Right lobe of liver (tissue), 6 donors: ENCODE measurements around the gene MGAT3. TPM values are rescaled to one million over a fixed set of nuclear protein-coding genes. Genes with fewer than 3 reads are reported as not detected.

ENCODE experiments used
- ATAC-seq, 4 donors: fragments of 200-7000 bp; cut with Tn5 transposase; one replicate each; pipeline ENCODE4 v1.9.1; 2020; ENCODE audit warnings: mild to moderate bottlenecking in 4 of 4, moderate library complexity in 4 of 4
- DNase-seq, 3 donors: peaks; one replicate each; pipeline ENCODE4 v3.0.0-alpha.2; 2020
- H3K27ac ChIP-seq, 3 donors: fragments of 200-600 bp; one replicate each; pipeline ENCODE4 v1.8.0; 2022
- H3K27me3 ChIP-seq, 2 donors: fragments of 200-600 bp; one replicate each; pipeline ENCODE4 v1.8.0; 2022
- H3K36me3 ChIP-seq, 4 donors: fragments of 200-600 bp; sonication (generic) in 1 of 4; one replicate each; pipeline versions ENCODE4 v1.5.1 to v1.8.0; 2017 to 2022; ENCODE audit warnings: control low read depth in 1 of 4
- H3K4me1 ChIP-seq, 4 donors: fragments of 200-600 bp; sonication (generic) in 1 of 4; one replicate each; pipeline versions ENCODE4 v1.5.1 to v1.8.0; 2017 to 2022; ENCODE audit warnings: control low read depth in 1 of 4
- H3K4me3 ChIP-seq, 3 donors: fragments of 200-600 bp; one replicate each; pipeline ENCODE4 v1.8.0; 2022
- H3K9me3 ChIP-seq, 4 donors: fragments of 200-600 bp; sonication (generic) in 1 of 4; one replicate each; pipeline versions ENCODE4 v1.5.1 to v1.8.0; 2017 to 2022; ENCODE audit warnings: control low read depth in 1 of 4
- POLR2A ChIP-seq: fragments of 450-650 bp; IDR thresholded peaks from one replicate; pipeline ENCODE4 v1.6.1; 2017; ENCODE audit warnings: antibody characterized with exemption, mild to moderate bottlenecking
- WGBS: methylation state at CpG from one replicate; pipeline ENCODE4 v1.1.6; 2018; ENCODE audit warnings: low coverage, low lambda C conversion rate; ENCODE audit not compliant: insufficient coverage; ENCODE audit errors: missing lambda C conversion rate; 5-methylcytosine and 5-hydroxymethylcytosine counted together
- intact Hi-C, 2 donors: fragments of 100-400 bp; cut with DNase I; formaldehyde crosslinking; loops; one replicate each; pipeline versions ENCODE4 v1.11.2 to v1.14.1; 2022
- total RNA-seq, 6 experiments: library from RNA; depleted of rRNA in 2 of 6; stranded (reverse); fragments of >200 nt in 2 of 6; fragmentation: NEBNext Ultra II Directional in 3 of 6; extraction: Animal tissue kit (Norgen Biotek cat#: 25700) in 3 of 6; gene quantifications; one replicate each; pipeline versions ENCODE4 v1.1.0 to v1.2.4, GENCODE V29; 2016 to 2023
- TF ChIP-seq, protein P1 (sequence below), 4 donors: fragments of 200-600 bp in 3 of 4; fragments of 450-650 bp in 1 of 4; IDR thresholded peaks; one replicate each; pipeline versions ENCODE4 v1.5.1 to v1.8.0; 2016 to 2022; ENCODE audit warnings: antibody characterized with exemption in 4 of 4, mild to moderate bottlenecking in 2 of 4
- donor health status: DM: no; HTN: yes; CAD: no.
- donor health status: DM: no; HTN: no; CAD: no.
- donor health status: DM: no; HTN: no; CAD: no.
- donor health status: DM: no; HTN: yes; CAD: no.
- donor health status: DM: no; HTN: yes; CAD: no.

MGAT3 gene
- total RNA-seq, 6 experiments from 2014 or later = 0.05 to 0.38 (median 0.07) TPM; not detected in 1

DNA sequence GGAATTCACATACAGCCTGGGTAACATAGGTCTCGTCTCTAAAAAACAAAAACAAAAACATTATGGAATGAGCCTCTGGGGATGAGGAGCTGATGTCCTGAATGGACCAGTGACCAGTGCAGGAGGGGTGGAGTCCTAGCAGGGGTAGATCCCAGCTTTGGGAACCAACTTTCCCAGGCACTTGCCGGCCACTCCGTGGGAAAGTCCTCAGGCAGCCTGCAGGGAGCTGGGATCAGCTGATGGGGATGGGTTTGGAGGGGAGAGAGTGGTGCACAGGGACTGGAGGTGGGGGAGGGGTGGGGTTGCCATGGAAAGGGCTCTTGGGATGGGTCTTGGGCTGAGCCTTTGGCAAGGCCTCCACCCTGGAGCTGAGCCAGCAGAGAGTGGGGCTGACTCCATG lies 19.1 kb downstream of the MGAT3 start:
- no peaks in the 10 kb centered on the region for H3K36me3 ChIP-seq
- DNase-seq = no peak
- H3K27me3 ChIP-seq = no peaks in the 10 kb centered on the region
- H3K4me3 ChIP-seq = no peak overlapping the region
- intact Hi-C loops = no loop called here
- H3K27ac ChIP-seq = no peak overlapping the region
- no peaks in the 10 kb centered on the region for H3K9me3 ChIP-seq
- WGBS = 50% methylated on average over 1 of the region's 3 CpGs
- TF ChIP-seq, protein P1, sequence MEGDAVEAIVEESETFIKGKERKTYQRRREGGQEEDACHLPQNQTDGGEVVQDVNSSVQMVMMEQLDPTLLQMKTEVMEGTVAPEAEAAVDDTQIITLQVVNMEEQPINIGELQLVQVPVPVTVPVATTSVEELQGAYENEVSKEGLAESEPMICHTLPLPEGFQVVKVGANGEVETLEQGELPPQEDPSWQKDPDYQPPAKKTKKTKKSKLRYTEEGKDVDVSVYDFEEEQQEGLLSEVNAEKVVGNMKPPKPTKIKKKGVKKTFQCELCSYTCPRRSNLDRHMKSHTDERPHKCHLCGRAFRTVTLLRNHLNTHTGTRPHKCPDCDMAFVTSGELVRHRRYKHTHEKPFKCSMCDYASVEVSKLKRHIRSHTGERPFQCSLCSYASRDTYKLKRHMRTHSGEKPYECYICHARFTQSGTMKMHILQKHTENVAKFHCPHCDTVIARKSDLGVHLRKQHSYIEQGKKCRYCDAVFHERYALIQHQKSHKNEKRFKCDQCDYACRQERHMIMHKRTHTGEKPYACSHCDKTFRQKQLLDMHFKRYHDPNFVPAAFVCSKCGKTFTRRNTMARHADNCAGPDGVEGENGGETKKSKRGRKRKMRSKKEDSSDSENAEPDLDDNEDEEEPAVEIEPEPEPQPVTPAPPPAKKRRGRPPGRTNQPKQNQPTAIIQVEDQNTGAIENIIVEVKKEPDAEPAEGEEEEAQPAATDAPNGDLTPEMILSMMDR (IDR thresholded peaks at IDR 0.05) = no peak
- no peak for TF ChIP-seq POLR2A
- no peak for ATAC-seq
- H3K4me1 ChIP-seq = peaks cover 0 to 11% (median 0%) of the 10 kb centered on the region in 4 donors

DNA sequence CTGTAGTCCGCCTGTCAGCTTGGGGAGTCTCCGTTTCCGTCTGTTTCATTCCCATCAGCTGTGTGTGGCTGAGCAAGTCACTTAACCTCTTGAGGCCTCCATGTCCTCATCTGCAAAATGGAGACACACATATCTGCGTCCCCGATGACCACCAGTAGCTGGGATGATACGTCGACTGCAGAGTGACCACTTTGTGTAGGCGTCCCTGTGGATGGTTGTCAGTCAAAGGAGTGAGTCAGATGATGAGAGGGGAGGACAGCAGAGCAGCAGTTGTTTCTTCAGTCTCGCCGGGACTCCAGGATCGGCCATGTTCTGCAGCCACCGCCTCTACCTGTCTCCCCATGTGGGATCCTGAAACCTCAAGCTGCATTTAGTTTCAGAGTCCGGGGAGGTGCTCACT lies 19.9 kb downstream of the MGAT3 start:
- no peaks in the 10 kb centered on the region for H3K27me3 ChIP-seq
- no peaks in the 10 kb centered on the region for H3K36me3 ChIP-seq
- WGBS = 72% methylated on average over 5 of the region's 13 CpGs
- DNase-seq (no peak), ATAC-seq (no peak)
- no peak overlapping the region for H3K27ac ChIP-seq
- TF ChIP-seq, protein P1 (IDR thresholded peaks at IDR 0.05) = no peak
- no peak for TF ChIP-seq POLR2A
- peaks cover 0 to 4% (median 0%) of the 10 kb centered on the region in 4 donors for H3K4me1 ChIP-seq
- intact Hi-C loops = no loop called here
- no peak overlapping the region for H3K4me3 ChIP-seq
- no peaks in the 10 kb centered on the region for H3K9me3 ChIP-seq

DNA sequence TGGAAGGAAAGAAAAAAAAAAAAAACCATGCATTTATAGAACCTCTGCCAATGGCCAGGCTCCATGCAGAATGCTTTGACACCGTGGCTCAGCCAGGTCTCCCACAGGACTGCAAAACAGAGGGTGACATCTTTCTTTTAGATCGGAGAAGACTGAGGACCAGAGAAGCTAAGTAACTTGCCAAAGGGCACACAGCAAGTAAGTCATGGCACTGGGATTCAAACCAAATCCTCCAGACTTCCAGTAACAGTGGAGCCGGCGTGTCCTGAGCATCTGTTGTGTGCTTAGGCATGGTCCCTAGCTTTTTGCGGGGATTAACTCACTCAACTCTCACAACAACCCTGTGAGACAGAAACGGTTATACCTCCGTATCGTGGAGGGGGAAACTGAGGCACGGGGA lies 20.7 kb downstream of the MGAT3 start:
- H3K9me3 ChIP-seq = no peaks in the 10 kb centered on the region
- no peaks in the 10 kb centered on the region for H3K27me3 ChIP-seq
- WGBS = 51% methylated on average over 4 of the region's 9 CpGs
- no peak for TF ChIP-seq POLR2A
- TF ChIP-seq, protein P1 (IDR thresholded peaks at IDR 0.05) = no peak
- no peak overlapping the region for H3K4me3 ChIP-seq
- H3K4me1 ChIP-seq = no peaks in the 10 kb centered on the region
- ATAC-seq = no peak
- no peaks in the 10 kb centered on the region for H3K36me3 ChIP-seq
- H3K27ac ChIP-seq = no peak overlapping the region
- intact Hi-C loops = no loop called here
- DNase-seq = no peak

DNA sequence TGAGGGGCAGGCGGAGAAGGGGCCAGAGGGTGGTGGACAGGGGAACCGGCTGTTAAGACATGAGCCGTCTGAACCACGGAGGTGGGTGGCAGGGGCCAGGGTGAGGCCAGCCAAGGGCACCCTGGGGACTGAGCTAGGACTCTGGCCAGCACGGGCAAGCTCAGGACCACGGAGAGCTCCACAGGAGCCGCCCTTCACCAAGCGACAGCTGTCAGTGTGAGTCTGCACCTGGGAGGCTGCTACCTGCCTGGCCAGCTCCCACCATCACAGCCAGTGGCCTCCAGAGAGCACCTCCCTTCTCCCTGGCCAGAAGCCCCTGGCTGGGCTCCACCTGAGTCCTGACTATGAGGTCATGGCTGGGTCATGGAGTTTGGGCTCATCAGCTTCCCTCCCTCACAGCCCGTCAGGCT lies 21.6 kb downstream of the MGAT3 start:
- Histone ChIP-seq H3K36me3 (no peaks in the 10 kb centered on the region), H3K27ac (no peak overlapping the region), H3K9me3 (no peaks in the 10 kb centered on the region), H3K4me1 (no peaks in the 10 kb centered on the region), H3K4me3 (no peak overlapping the region), H3K27me3 (no peaks in the 10 kb centered on the region)
- DNase-seq (peak in 1 of 3 donors; percentile 57), ATAC-seq (peak; percentile 53 to 79 (median 58))
- intact Hi-C loops = no loop called here
- TF ChIP-seq, protein P1 (IDR thresholded peaks at IDR 0.05) = no peak
- no peak for TF ChIP-seq POLR2A
- 27% methylated on average over 3 of the region's 9 CpGs for WGBS

DNA sequence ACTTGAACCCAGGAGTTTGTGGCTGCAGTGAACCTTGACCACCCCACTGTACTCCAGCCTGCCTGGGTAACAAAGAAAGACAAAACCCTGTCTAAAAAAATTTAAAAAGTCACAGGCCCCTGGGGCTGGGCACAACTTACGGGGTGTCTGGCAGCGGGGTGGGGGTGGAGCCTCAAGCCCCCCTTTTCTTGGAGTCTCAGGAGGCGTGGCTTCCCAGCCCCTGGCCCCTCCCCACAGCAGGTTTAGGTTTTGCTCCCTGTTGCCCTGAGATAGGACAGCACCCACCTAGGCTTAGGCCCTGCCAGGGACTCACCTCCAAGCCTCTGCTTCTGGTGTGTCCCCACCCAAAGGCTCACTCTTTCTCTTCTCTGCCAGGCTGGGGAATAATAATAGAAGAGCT lies 22.4 kb downstream of the MGAT3 start:
- intact Hi-C loops = no loop called here
- Histone ChIP-seq H3K4me1 (no peaks in the 10 kb centered on the region), H3K4me3 (no peak overlapping the region), H3K27me3 (no peaks in the 10 kb centered on the region), H3K36me3 (no peaks in the 10 kb centered on the region), H3K9me3 (no peaks in the 10 kb centered on the region), H3K27ac (no peak overlapping the region)
- no peak for DNase-seq
- no peak for TF ChIP-seq POLR2A
- TF ChIP-seq, protein P1 (IDR thresholded peaks at IDR 0.05) = no peak
- 40% methylated on average over 1 of the region's 3 CpGs for WGBS
- ATAC-seq = no peak
